ENCODE measurements around the gene TRIM24.

DNA sequence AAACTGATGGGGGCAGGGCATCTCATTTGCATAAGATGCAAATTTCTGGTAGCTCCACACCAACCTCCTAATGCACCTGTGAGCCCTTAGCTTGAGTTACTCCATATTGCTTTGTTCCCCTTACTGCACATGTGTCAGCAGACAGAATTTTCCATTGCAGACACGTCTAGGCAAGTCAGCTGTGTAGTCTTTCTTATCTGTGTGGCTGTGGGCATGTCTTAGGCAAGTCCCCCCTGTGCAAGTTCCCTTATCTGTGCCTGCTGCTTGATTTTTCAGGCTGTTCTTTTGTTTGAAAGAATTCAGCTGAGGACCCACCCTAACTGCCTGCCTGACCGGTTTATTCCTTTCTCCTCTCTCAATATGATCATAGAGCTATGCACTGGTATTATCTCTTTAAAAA lies 28.5 kb upstream of the TRIM24 start:
- TF ChIP-seq EZH2 (optimal IDR thresholded peaks at IDR 0.05; ENCODE audit: low read depth, low read length) (no peak), EZH2phosphoT487 (IDR thresholded peaks at IDR 0.05; ENCODE audit: low read length) (no peak)
- TF ChIP-seq, protein P1, sequence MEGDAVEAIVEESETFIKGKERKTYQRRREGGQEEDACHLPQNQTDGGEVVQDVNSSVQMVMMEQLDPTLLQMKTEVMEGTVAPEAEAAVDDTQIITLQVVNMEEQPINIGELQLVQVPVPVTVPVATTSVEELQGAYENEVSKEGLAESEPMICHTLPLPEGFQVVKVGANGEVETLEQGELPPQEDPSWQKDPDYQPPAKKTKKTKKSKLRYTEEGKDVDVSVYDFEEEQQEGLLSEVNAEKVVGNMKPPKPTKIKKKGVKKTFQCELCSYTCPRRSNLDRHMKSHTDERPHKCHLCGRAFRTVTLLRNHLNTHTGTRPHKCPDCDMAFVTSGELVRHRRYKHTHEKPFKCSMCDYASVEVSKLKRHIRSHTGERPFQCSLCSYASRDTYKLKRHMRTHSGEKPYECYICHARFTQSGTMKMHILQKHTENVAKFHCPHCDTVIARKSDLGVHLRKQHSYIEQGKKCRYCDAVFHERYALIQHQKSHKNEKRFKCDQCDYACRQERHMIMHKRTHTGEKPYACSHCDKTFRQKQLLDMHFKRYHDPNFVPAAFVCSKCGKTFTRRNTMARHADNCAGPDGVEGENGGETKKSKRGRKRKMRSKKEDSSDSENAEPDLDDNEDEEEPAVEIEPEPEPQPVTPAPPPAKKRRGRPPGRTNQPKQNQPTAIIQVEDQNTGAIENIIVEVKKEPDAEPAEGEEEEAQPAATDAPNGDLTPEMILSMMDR (IDR thresholded peaks at IDR 0.05; ENCODE audit: low read length), result no peak

All from MM.1S (cell line).